ENCODE data around the gene LAIR2. TPM values are rescaled to one million over a fixed set of nuclear protein-coding genes. Genes with fewer than 3 reads are reported as not detected.
"Not testable (repeated sequence)": the region's sequence is repeated elsewhere in the genome, so short reads cannot be mapped to it uniquely, and the experiment has no call there.

LAIR2 gene
- total RNA-seq, 3 donors from 2014 or later, result not detected

DNA sequence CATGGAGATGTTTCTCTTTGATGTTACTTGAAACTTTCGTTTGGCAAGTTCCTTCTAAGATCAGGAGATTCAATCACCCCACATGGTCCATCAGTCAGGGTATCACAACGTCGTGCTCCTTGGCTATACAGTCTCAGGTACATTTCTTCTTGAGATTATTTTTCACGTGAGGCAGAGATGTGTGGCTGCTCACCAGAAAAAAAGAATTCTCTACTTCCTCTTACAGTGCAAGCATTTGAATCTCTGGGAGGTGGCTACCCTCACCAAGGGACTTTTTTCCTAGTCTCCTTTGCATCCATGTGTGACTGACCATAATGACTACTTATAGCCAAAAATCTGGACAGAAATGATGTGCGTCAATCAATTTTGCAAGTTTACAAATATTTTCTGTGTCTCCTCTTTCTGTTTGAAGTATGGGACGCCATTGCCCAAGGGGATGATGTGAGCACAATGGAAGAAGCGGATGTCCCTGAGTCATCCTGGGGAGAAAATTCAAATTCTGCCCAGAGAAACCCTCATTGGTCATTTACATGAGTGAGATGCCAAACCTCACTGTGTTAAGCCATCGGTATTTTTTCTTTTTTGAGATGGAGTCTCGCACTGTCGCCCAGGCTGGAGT lies 8.6 kb upstream of the LAIR2 start:
- H3K9me3 ChIP-seq, result no peaks in the 10 kb centered on the region
- DNase-seq (no peak), ATAC-seq (no peak)
- no peaks in the 10 kb centered on the region for H3K4me1 ChIP-seq (ENCODE audit: low read depth)
- intact Hi-C loops (cut with DNase I, micrococcal nuclease), result no loop called here
- TF ChIP-seq, protein P1, sequence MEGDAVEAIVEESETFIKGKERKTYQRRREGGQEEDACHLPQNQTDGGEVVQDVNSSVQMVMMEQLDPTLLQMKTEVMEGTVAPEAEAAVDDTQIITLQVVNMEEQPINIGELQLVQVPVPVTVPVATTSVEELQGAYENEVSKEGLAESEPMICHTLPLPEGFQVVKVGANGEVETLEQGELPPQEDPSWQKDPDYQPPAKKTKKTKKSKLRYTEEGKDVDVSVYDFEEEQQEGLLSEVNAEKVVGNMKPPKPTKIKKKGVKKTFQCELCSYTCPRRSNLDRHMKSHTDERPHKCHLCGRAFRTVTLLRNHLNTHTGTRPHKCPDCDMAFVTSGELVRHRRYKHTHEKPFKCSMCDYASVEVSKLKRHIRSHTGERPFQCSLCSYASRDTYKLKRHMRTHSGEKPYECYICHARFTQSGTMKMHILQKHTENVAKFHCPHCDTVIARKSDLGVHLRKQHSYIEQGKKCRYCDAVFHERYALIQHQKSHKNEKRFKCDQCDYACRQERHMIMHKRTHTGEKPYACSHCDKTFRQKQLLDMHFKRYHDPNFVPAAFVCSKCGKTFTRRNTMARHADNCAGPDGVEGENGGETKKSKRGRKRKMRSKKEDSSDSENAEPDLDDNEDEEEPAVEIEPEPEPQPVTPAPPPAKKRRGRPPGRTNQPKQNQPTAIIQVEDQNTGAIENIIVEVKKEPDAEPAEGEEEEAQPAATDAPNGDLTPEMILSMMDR (IDR thresholded peaks at IDR 0.05), result no peak
- H3K36me3 ChIP-seq (ENCODE audit: low read depth), result no peaks in the 10 kb centered on the region
- H3K4me3 ChIP-seq, result no peak overlapping the region

DNA sequence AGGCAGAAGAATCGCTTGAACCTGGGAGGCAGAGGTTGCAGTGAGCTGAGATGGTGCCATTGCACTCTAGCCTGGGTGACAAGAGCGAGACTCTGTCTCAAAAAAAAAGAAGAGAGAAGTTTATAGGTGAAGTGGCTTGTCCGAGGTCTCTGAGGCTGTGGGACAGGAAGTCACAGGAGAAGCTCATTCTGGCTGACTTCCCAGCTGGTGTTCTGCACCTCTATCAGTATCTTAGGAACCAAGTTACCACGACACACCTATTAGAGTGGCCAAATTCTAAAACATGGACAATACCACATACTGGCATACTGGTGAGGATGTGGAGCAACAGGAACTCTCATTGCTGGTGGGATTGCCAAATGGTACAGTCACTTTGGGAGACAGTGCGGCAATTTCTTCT lies 7.3 kb upstream of the LAIR2 start:
- DNase-seq; H3K9me3 ChIP-seq; ATAC-seq; H3K4me1 ChIP-seq (ENCODE audit: low read depth); H3K36me3 ChIP-seq (ENCODE audit: low read depth); H3K4me3 ChIP-seq; intact Hi-C loops (cut with DNase I, micrococcal nuclease): not testable (repeated sequence)

DNA sequence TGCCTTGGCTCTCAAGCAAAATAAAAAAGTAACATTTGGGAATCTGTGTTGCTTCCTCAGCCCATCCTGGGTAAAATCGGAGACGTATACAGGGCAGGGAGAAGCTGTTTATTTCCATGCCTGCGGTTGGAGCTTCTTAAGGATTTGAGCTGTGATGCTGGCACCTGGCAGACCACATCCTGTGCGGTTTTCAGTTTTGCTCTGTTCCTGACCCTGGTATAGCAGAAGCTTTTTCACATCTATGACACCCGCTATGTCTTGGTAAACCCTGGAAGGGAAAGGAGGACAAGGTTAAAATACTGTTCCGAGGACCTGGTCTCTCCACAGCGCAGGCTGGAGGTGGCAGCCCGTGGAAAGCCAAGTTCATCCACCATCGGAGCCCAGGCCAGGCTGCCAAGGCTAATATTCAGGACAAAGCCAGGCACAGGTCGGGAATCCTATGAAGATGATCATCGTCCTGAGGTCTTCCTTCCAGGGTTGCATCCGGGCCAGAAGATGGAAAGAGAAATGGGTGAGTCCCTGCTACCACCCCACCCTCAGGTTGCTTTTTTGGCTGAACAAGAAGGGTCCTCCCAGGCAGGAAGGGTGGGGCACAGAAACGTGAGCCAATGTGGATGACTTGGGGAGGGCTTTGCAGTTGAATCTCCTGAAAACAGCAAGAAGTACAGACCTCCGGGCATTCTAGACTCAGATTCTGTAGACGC lies 4.7 kb upstream of the LAIR2 start:
- H3K36me3 ChIP-seq (ENCODE audit: low read depth), result not testable (repeated sequence)
- ATAC-seq, result peak; percentile 40

DNA sequence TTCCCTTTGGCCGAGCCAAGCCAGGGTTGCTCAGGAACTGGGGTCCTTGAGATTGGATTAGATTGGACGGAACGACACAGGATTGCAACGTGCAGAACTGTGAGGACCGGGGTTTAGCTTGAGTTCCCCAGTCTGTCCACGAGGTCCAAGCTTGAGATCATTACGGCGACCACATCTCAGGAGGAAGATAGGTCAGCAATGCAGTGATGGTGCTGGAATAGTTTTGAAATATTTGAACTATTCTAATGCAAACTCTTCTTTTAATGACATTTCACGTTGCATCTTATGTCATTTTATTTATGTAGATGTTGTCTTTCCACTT lies 4.2 kb upstream of the LAIR2 start:
- H3K36me3 ChIP-seq (ENCODE audit: low read depth); H3K4me3 ChIP-seq; ATAC-seq; intact Hi-C loops (cut with DNase I, micrococcal nuclease); DNase-seq; H3K4me1 ChIP-seq (ENCODE audit: low read depth); H3K9me3 ChIP-seq: not testable (repeated sequence)

More for the DNA sequence above, 4.7 kb upstream of the LAIR2 start:
- H3K4me1 ChIP-seq (ENCODE audit: low read depth); H3K9me3 ChIP-seq; DNase-seq; intact Hi-C loops (cut with DNase I, micrococcal nuclease); H3K4me3 ChIP-seq: not testable (repeated sequence)

DNA sequence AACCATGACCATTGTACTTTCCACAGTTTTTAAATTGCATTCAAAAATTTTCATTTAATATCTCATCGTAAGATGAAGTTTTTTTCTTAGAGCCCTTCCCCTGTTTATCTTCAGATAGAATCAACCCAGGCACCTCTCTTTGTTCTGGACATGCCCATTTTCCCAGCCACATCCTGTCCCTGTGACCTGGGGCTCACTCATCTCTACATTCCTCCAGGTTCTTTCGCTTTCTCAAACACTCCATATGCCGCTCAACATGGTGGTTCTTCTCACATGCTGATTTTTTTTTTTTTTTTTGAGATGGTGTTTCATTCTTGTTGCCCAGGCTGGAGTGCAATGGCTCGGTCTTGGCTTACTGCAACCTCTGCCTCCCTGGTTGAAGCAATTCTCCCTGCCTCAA lies 2.9 kb downstream of the LAIR2 start:
- H3K9me3 ChIP-seq; H3K36me3 ChIP-seq (ENCODE audit: low read depth); H3K4me1 ChIP-seq (ENCODE audit: low read depth); intact Hi-C loops (cut with DNase I, micrococcal nuclease); H3K4me3 ChIP-seq; ATAC-seq; DNase-seq: not testable (repeated sequence)

DNA sequence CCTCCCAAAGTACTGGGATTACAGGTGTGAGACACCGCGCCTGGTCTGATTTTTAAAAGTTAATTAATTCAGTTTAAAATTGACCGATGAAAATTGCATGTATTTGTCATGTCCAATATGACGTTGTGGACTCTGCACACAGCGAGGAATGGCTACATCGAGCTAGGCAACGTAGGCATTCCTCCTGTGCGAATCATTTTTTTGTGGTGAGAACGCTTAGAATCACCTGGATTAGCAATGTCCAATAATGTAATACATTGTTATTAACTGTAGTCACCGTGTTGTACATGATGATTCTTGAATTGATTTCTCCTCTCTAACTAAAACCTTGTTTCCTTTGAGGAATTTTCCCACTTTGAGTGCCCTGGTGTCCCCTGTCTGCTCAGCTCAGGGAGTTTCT lies 3.4 kb downstream of the LAIR2 start:
- DNase-seq (no peak), ATAC-seq (no peak)
- Histone ChIP-seq H3K4me1 (ENCODE audit: low read depth) (no peaks in the 10 kb centered on the region), H3K36me3 (ENCODE audit: low read depth) (no peaks in the 10 kb centered on the region), H3K9me3 (no peaks in the 10 kb centered on the region), H3K4me3 (no peak overlapping the region)
- TF ChIP-seq, protein P1 (IDR thresholded peaks at IDR 0.05), result no peak
- intact Hi-C loops (cut with DNase I, micrococcal nuclease), result no loop called here

DNA sequence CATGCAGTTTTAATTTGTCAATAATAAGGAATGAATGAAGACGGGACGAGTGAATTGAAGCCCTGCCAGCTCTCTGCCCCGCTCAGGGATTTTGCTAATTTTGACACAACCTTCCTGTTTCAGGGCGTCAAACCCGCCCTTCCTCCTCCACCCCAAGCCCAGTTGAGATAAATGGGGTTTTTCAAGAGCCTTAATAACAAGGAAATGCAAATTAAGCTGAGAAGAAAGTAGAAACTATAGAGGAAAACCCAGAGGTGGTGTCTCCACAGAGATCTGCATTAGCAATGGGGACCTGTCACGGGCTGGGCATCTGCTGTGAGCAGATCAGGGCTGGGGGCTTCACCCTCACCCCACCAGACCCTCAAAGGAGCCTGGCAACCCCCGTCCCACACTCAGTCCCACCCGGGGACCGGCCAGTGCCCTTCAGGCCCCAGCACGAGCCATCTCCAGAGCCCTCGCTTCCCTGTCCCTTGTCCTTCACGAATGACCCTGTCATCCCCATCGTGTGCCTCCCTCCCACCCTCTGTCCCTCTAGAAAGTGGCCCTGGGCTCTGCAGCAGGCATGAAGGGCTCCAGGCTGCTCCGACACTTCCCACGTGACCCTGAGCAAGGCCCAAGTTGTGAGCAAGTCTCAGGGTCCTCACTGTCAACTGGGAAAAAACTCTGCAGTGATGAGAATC lies 4.5 kb downstream of the LAIR2 start:
- intact Hi-C loops (cut with DNase I, micrococcal nuclease); H3K4me1 ChIP-seq (ENCODE audit: low read depth); H3K9me3 ChIP-seq; H3K36me3 ChIP-seq (ENCODE audit: low read depth); H3K4me3 ChIP-seq; DNase-seq: not testable (repeated sequence)
- ATAC-seq, result peak; percentile 14

DNA sequence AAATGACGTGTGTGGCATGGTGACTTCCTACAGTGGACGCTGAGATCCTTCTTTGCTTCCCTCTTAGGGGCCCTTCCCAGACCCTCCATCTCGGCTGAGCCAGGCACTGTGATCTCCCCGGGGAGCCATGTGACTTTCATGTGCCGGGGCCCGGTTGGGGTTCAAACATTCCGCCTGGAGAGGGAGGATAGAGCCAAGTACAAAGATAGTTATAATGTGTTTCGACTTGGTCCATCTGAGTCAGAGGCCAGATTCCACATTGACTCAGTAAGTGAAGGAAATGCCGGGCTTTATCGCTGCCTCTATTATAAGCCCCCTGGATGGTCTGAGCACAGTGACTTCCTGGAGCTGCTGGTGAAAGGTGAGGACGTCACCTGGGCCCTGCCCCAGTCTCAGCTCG lies 5.2 kb downstream of the LAIR2 start:
- TF ChIP-seq, protein P1 (IDR thresholded peaks at IDR 0.05), result no peak
- ATAC-seq (no peak), DNase-seq (no peak)
- H3K36me3 ChIP-seq (ENCODE audit: low read depth), result no peaks in the 10 kb centered on the region
- no peaks in the 10 kb centered on the region for H3K9me3 ChIP-seq
- H3K4me3 ChIP-seq, result no peak overlapping the region
- intact Hi-C loops (cut with DNase I, micrococcal nuclease), result no loop called here
- no peaks in the 10 kb centered on the region for H3K4me1 ChIP-seq (ENCODE audit: low read depth)

DNA sequence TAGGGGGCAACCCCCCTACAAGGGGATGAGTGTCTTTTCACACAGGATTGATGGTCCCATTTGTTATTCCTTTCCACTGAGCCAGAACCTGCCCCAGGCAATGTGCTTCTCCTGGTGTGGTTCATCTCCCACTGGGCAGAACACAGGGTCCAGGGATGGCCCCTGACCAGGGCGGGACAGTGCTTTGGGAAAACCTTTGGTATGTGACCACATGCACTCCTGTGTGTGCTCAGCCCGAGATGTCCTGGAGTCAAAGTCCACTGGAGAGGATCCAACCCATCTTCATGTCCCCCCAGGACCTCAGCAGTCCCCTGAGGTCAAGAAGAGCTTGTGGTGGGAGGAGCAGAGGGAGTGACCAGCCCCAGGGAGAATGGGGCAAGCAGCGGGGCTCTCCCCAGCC lies 5.9 kb downstream of the LAIR2 start:
- not testable (repeated sequence) for ATAC-seq

DNA sequence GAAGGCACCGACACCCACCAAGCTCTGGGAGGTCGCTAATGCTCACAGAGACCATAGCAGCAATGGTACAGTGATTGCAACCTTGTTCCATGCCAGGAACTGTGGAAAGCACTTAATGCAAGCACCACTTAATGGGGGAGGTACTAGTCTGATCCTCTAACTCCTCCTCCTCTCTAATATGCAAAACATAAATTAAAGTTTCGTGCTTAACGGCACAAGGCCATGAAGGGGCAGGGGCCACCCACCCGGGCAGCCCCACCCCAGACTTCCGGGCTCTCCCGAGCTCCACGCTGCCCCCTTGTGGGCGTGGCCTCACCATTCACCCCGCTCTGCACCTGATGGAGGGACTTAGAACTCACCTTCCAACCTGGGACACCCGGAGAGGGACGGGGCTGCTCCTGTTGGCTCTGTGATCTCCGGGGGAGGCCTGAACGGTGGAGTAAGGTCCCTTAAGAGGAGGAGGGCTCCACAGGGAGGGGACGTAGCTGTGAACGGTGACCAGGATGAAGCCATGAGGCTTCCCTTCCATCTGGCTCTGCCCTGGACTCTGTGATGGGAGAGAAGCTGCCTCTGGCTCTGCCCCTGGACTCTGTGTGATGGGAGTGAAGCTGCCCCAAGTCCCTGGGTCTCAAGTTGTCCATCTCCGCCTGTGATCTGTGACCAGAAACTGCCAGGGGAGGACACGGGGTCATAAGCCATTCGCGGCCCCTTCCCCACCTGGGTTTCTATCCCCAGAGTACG lies 6.7 kb downstream of the LAIR2 start:
- intact Hi-C loops (cut with DNase I, micrococcal nuclease); H3K36me3 ChIP-seq (ENCODE audit: low read depth); DNase-seq; H3K9me3 ChIP-seq; H3K4me3 ChIP-seq; H3K4me1 ChIP-seq (ENCODE audit: low read depth): not testable (repeated sequence)
- ATAC-seq, result peak; percentile 80

More for the DNA sequence above, 5.9 kb downstream of the LAIR2 start:
- H3K4me1 ChIP-seq (ENCODE audit: low read depth); DNase-seq; H3K4me3 ChIP-seq; intact Hi-C loops (cut with DNase I, micrococcal nuclease); H3K36me3 ChIP-seq (ENCODE audit: low read depth); H3K9me3 ChIP-seq: not testable (repeated sequence)

Measured in mucosa of descending colon (tissue), 3 donors.